CD4-positive, CD25-positive, alpha-beta regulatory T cell (primary cell): ENCODE results near the gene TCF7L1. TPM values are rescaled to one million over a fixed set of nuclear protein-coding genes. Genes with fewer than 3 reads are reported as not detected.
"Not testable (repeated sequence)": the region's sequence is repeated elsewhere in the genome, so short reads cannot be mapped to it uniquely, and the experiment has no call there.

ENCODE experiments used
- ATAC-seq, 2 donors: fragments of 150-1000 bp; cut with Tn5 transposase; one replicate each; pipeline ENCODE4 v1.10.0; 2021; ENCODE audit warnings: low read depth in 2 of 2, moderate number of reproducible peaks in 2 of 2, moderate library complexity in 1 of 2
- DNase-seq, 3 donors: peaks; one replicate each; pipeline versions ENCODE4 v3.0.0 to v3.0.0-alpha.2; 2012 to 2022; ENCODE audit warnings: mixed read lengths in 1 of 3
- H3K27ac ChIP-seq: one replicate; pipeline ENCODE4 v1.7.0; 2013; ENCODE audit warnings: mild to moderate bottlenecking, low read length; ENCODE audit not compliant: insufficient read depth, poor library complexity, severe bottlenecking
- H3K27me3 ChIP-seq: one replicate; pipeline ENCODE4 v1.7.0; 2013; ENCODE audit warnings: low read length; ENCODE audit not compliant: control insufficient read depth, insufficient read depth
- H3K36me3 ChIP-seq: one replicate; pipeline ENCODE4 v1.7.0; 2013; ENCODE audit warnings: mild to moderate bottlenecking, low read length, moderate library complexity; ENCODE audit not compliant: control insufficient read depth, insufficient read depth
- H3K4me1 ChIP-seq: 2 replicates; pipeline ENCODE4 v1.7.0; 2013; ENCODE audit warnings: mild to moderate bottlenecking, low read length; ENCODE audit not compliant: insufficient read depth, control insufficient read depth, poor library complexity, severe bottlenecking
- H3K4me3 ChIP-seq: one replicate; pipeline ENCODE4 v1.7.0; 2013; ENCODE audit warnings: low read depth, mild to moderate bottlenecking, low read length, moderate library complexity
- H3K9me3 ChIP-seq, 2 experiments: 1 replicate in 1 of 2; 2 replicates in 1 of 2; pipeline ENCODE4 v1.7.0; 2013; ENCODE audit warnings: low read length in 2 of 2, mild to moderate bottlenecking in 1 of 2, moderate library complexity in 1 of 2; ENCODE audit not compliant: control insufficient read depth in 2 of 2
- H3K27ac Mint-ChIP-seq, 3 donors: one replicate each; pipeline ENCODE4 v1.8.0; 2020 to 2022; ENCODE audit warnings: mild to moderate bottlenecking in 3 of 3, mixed read lengths in 3 of 3, moderate library complexity in 2 of 3
- H3K27me3 Mint-ChIP-seq: one replicate; pipeline ENCODE4 v1.8.0; 2022; ENCODE audit warnings: mild to moderate bottlenecking, mixed read lengths
- H3K36me3 Mint-ChIP-seq: one replicate; pipeline ENCODE4 v1.8.0; 2020; ENCODE audit warnings: mixed read lengths
- H3K4me1 Mint-ChIP-seq, 4 donors: one replicate each; pipeline ENCODE4 v1.8.0; 2020 to 2022; ENCODE audit warnings: mixed read lengths in 4 of 4, mild to moderate bottlenecking in 1 of 4
- H3K4me3 Mint-ChIP-seq, 4 donors: one replicate each; pipeline ENCODE4 v1.8.0; 2020 to 2022; ENCODE audit warnings: mild to moderate bottlenecking in 4 of 4, mixed read lengths in 4 of 4, moderate library complexity in 3 of 4
- H3K9me3 Mint-ChIP-seq, 7 donors: one replicate each; pipeline ENCODE4 v1.8.0; 2020 to 2022; ENCODE audit warnings: mixed read lengths in 7 of 7, mild to moderate bottlenecking in 3 of 7, moderate library complexity in 2 of 7
- polyA plus RNA-seq, 4 donors: library from polyadenylated mRNA; unstranded; fragments of 300-500 nt; fragmentation: Illumina TruSeq; gene quantifications; one replicate each; pipeline ENCODE4 v1.2.3, GENCODE V29; 2021
- total RNA-seq: library from RNA; stranded (reverse); gene quantifications from one replicate; pipeline ENCODE4 v1.2.3, GENCODE V29; 2022

TCF7L1 gene
- total and polyA plus RNA-seq, 5 donors from 2014 or later = 0.07 to 0.10 TPM; not detected in 3

- H3K9me3 Mint-ChIP-seq = peaks cover 0 to 3% (median 0%) of the 10 kb centered on the region in 7 donors
- peaks cover 19% of the 10 kb centered on the region for H3K27me3 Mint-ChIP-seq
- Histone ChIP-seq H3K27me3 (no peaks in the 10 kb centered on the region), H3K4me3 (no peak overlapping the region), H3K36me3 (no peaks in the 10 kb centered on the region), H3K9me3 (no peaks in the 10 kb centered on the region), H3K27ac (no peak overlapping the region), H3K4me1 (no peaks in the 10 kb centered on the region)
- no peaks in the 10 kb centered on the region for H3K4me1 Mint-ChIP-seq
- H3K4me3 Mint-ChIP-seq = no peak overlapping the region
- ATAC-seq (no peak), DNase-seq (no peak)
- H3K27ac Mint-ChIP-seq = no peak overlapping the region
- H3K36me3 Mint-ChIP-seq = no peaks in the 10 kb centered on the region
Measured at GRCh38 chr2:85148190-85148589, 15.0 kb downstream of the TCF7L1 start.

DNA sequence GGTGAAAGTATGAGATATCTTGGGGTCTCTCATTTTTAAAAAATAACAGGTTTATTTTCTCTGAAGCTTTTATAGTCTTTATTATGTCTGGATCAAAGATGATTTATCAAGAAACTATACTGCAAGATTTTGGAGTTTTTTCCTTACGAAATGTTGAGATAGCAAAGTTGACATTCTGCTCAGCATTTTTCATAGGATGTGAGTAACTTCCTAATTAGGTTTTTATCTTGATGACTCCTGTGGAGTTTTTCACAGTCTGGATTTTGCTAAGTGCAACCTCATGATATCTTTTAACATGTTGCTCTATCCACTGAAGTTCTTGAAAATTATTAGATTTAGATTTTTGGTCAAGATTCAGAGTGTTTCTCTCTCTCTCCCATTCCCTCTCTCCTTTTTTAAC, 17.8 kb downstream of the TCF7L1 start:
- no peaks in the 10 kb centered on the region for H3K36me3 Mint-ChIP-seq
- H3K4me3 Mint-ChIP-seq = no peak overlapping the region
- ATAC-seq (no peak), DNase-seq (no peak)
- no peak overlapping the region for H3K4me3 ChIP-seq
- no peaks in the 10 kb centered on the region for H3K27me3 ChIP-seq
- H3K27ac ChIP-seq = no peak overlapping the region
- no peaks in the 10 kb centered on the region for H3K36me3 ChIP-seq
- H3K4me1 Mint-ChIP-seq = no peaks in the 10 kb centered on the region
- peaks cover 0 to 1% (median 0%) of the 10 kb centered on the region in 7 donors for H3K9me3 Mint-ChIP-seq
- H3K4me1 ChIP-seq = no peaks in the 10 kb centered on the region
- peak overlapping the region in 1 of 3 donors; percentile 24 for H3K27ac Mint-ChIP-seq
- peaks cover 18% of the 10 kb centered on the region for H3K27me3 Mint-ChIP-seq
- no peaks in the 10 kb centered on the region for H3K9me3 ChIP-seq

- ATAC-seq (no peak), DNase-seq (no peak)
- H3K4me3 Mint-ChIP-seq = no peak overlapping the region
- Histone ChIP-seq H3K27me3 (no peaks in the 10 kb centered on the region), H3K4me1 (no peaks in the 10 kb centered on the region), H3K9me3 (no peaks in the 10 kb centered on the region), H3K36me3 (no peaks in the 10 kb centered on the region), H3K27ac (no peak overlapping the region), H3K4me3 (no peak overlapping the region)
- no peaks in the 10 kb centered on the region for H3K36me3 Mint-ChIP-seq
- no peak overlapping the region for H3K27ac Mint-ChIP-seq
- peaks cover 14% of the 10 kb centered on the region for H3K27me3 Mint-ChIP-seq
- H3K9me3 Mint-ChIP-seq = peaks cover 0 to 1% (median 0%) of the 10 kb centered on the region in 7 donors
- H3K4me1 Mint-ChIP-seq = no peaks in the 10 kb centered on the region
Measured at GRCh38 chr2:85152895-85153294, 19.7 kb downstream of the TCF7L1 start.

DNA sequence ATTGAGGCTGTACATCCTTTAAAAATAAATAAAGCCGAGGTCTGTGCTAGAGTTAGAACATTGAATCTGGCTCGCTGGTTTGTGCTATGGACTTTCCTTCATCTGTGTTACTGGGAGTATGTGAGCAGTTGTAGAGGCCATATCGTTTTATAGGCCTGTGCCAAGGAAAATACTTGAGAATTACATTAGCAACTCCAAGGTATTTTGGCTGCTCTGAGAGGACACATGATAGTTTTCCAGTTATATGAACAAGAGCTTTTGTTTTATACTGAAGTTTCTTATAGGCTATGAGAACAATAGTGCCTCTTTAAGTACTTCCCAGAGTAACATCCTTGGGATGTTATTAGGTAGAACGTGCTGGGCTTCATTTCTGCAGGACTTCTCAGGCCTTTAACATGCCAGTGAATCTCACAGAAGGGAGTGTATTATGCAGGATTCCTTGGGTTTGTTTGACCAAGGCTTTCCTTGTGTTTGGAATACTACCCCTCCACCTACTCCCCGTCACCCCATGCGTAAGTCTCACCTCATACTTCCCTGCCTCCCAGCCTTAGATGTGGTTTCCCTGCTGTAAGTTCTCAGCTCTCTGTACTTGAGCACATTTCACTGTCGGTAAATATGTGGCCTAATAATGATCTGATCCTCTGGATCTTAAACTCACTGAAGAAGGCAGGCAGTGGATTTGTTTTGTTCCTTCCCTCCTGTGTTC, 21.0 kb downstream of the TCF7L1 start:
- DNase-seq = no peak
- no peaks in the 10 kb centered on the region for H3K36me3 ChIP-seq
- H3K27ac ChIP-seq = no peak overlapping the region
- H3K4me3 Mint-ChIP-seq = no peak overlapping the region
- H3K9me3 Mint-ChIP-seq = peaks cover 0 to 1% (median 0%) of the 10 kb centered on the region in 7 donors
- no peaks in the 10 kb centered on the region for H3K4me1 ChIP-seq
- H3K27ac Mint-ChIP-seq = no peak overlapping the region
- H3K4me1 Mint-ChIP-seq = no peaks in the 10 kb centered on the region
- H3K9me3 ChIP-seq = no peaks in the 10 kb centered on the region
- H3K4me3 ChIP-seq = no peak overlapping the region
- peaks cover 10% of the 10 kb centered on the region for H3K27me3 Mint-ChIP-seq
- ATAC-seq = no peak
- H3K27me3 ChIP-seq = no peaks in the 10 kb centered on the region
- H3K36me3 Mint-ChIP-seq = no peaks in the 10 kb centered on the region

GRCh38 chr2:85155082-85155481, 21.9 kb downstream of the TCF7L1 start:
- H3K27me3 ChIP-seq, DNase-seq, H3K4me3 ChIP-seq, ATAC-seq, H3K36me3 Mint-ChIP-seq, H3K9me3 ChIP-seq, H3K4me3 Mint-ChIP-seq, H3K27ac ChIP-seq, H3K27me3 Mint-ChIP-seq, H3K27ac Mint-ChIP-seq, H3K4me1 ChIP-seq, H3K9me3 Mint-ChIP-seq, H3K4me1 Mint-ChIP-seq, H3K36me3 ChIP-seq: not testable (repeated sequence)

- Mint-ChIP-seq H3K4me3 (no peak overlapping the region), H3K9me3 (peaks cover 0 to 1% (median 0%) of the 10 kb centered on the region in 7 donors), H3K36me3 (no peaks in the 10 kb centered on the region), H3K4me1 (no peaks in the 10 kb centered on the region), H3K27me3 (peaks cover 13% of the 10 kb centered on the region), H3K27ac (no peak overlapping the region)
- ATAC-seq (no peak), DNase-seq (no peak)
- no peak overlapping the region for H3K4me3 ChIP-seq
- no peaks in the 10 kb centered on the region for H3K27me3 ChIP-seq
- H3K27ac ChIP-seq = no peak overlapping the region
- H3K36me3 ChIP-seq = no peaks in the 10 kb centered on the region
- no peaks in the 10 kb centered on the region for H3K4me1 ChIP-seq
- H3K9me3 ChIP-seq = no peaks in the 10 kb centered on the region
Measured at GRCh38 chr2:85156153-85156552, 23.0 kb downstream of the TCF7L1 start.

- Histone ChIP-seq H3K27me3 (no peaks in the 10 kb centered on the region), H3K4me3 (no peak overlapping the region), H3K36me3 (no peaks in the 10 kb centered on the region), H3K27ac (no peak overlapping the region), H3K9me3 (no peaks in the 10 kb centered on the region), H3K4me1 (no peaks in the 10 kb centered on the region)
- ATAC-seq (no peak), DNase-seq (no peak)
- no peaks in the 10 kb centered on the region for H3K36me3 Mint-ChIP-seq
- no peak overlapping the region for H3K27ac Mint-ChIP-seq
- no peak overlapping the region for H3K4me3 Mint-ChIP-seq
- peaks cover 0 to 1% (median 0%) of the 10 kb centered on the region in 7 donors for H3K9me3 Mint-ChIP-seq
- H3K4me1 Mint-ChIP-seq = no peaks in the 10 kb centered on the region
- peaks cover 16% of the 10 kb centered on the region for H3K27me3 Mint-ChIP-seq
Measured at GRCh38 chr2:85156619-85157018, 23.4 kb downstream of the TCF7L1 start.

DNA sequence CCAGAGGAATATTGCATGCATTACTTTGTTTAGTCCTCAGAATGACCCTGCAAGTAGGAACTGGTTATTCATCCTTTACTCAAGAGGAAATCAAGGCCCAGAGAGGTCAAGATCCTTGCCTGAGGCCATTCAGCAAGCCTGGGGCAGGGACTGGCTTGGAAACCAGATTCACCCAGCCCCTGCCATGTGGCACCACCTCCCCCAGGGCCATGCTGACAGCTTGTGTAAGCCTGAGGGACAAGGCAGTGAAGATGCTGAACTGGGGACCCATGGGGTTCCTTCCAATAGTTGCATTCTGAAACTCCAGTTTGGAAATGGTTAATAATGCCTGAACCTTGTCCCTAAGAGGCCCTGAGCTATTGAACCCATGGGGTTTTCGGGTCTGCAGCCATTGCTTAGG, 24.2 kb downstream of the TCF7L1 start:
- no peak overlapping the region for H3K4me3 Mint-ChIP-seq
- no peak for ATAC-seq
- H3K4me3 ChIP-seq = no peak overlapping the region
- no peak overlapping the region for H3K27ac ChIP-seq
- H3K27ac Mint-ChIP-seq = no peak overlapping the region
- no peaks in the 10 kb centered on the region for H3K9me3 ChIP-seq
- no peaks in the 10 kb centered on the region for H3K4me1 Mint-ChIP-seq
- peaks cover 17% of the 10 kb centered on the region for H3K27me3 Mint-ChIP-seq
- H3K27me3 ChIP-seq = no peaks in the 10 kb centered on the region
- no peaks in the 10 kb centered on the region for H3K36me3 Mint-ChIP-seq
- peaks cover 0 to 1% (median 0%) of the 10 kb centered on the region in 7 donors for H3K9me3 Mint-ChIP-seq
- no peaks in the 10 kb centered on the region for H3K4me1 ChIP-seq
- no peaks in the 10 kb centered on the region for H3K36me3 ChIP-seq
- no peak for DNase-seq
